GM19043 (cell line): ENCODE measurements around the gene ZMPSTE24.
"Not testable (repeated sequence)": the region's sequence is repeated elsewhere in the genome, so short reads cannot be mapped to it uniquely, and the experiment has no call there.

Experiments
- ATAC-seq: cut with Tn5 transposase; IDR thresholded peaks from one replicate; pipeline ENCODE4 v1.9.1; 2021; ENCODE audit warnings: low read depth; ENCODE audit not compliant: unreplicated experiment

Gene ZMPSTE24

DNA sequence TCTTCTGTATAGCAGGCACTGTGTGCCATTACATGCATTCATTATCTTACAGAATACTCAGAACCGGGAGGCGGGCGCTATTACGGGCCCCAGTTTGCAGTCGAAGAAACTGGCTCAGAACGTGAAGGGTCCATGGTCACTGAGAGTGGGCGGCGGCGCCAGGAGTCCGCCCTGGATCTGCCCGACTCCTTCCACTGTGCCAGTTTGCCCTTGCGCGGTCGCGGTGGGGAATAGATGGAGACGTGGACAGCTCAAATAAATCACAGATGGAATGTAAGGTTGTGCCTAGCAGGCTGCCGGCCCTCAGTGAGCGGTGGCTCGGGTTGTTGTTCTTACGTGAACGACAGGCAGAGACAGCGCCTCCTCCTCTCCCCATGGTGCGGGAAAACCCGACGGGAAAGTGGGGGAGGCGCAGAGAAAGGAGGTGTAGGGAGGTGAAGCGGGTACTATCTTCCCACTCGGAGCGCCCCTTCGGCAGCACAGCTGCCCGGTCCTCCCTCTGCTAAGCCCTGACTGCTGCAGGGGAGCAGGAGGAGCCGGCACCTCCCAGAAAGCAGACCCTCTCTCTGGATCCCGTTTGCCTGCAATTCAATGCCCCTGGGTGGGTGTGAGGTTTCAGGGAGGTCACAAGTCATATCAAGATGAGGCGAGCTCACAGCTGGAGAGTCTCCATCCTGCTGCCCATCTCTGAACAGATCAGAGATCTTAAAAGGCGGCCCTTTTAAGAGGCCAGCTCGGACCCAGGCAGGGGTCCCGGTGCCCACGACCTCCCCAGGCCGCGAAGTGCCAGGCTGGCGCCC lies 58.0 kb downstream of the ZMPSTE24 start:
- no peak for ATAC-seq

DNA sequence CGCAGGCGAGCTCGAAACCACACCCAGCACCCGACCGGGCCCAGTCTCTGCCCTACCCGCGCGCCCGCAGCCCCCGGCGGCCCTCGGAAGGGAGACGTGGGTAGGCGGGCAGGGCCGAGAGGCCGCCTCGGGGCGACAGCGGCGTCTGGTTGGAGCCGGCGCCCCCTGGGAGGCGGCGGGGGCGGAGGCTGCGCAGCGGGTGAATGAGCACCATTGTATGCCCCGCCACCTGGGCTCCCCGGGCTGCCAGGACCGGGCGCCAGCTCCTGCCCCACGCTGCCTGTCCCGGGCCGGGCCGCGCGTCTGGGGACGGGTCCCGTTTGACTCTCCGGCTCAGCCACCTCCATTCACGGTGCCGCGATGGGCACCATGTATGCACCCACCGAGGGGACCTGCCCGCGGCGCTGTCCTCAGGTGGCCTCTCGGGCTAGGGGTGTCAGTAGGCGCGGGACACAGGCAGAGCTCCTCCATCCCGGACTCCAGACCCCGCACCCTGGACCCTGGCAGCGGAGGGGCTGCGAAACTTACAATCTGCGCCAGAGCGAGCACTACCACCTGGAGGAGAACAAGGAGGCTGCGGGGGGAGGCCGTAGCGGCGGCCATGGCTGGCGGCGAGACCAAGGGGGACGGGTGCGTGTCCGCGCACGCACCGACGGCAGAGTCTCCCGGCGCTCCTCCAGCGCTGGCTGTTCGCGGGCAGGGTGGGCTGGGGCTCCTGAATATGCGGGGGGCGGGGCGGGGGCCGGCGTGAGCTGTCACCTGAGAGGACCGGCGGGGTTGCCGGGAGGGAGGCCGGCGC lies 58.8 kb downstream of the ZMPSTE24 start, which contains the start of gene COL9A2:
Gene COL9A2, minus strand, starts transcription at position 692 of the 799 bp plus-strand sequence. Its CDS starts 89 bp downstream, at position 603.
- ATAC-seq = no peak

DNA sequence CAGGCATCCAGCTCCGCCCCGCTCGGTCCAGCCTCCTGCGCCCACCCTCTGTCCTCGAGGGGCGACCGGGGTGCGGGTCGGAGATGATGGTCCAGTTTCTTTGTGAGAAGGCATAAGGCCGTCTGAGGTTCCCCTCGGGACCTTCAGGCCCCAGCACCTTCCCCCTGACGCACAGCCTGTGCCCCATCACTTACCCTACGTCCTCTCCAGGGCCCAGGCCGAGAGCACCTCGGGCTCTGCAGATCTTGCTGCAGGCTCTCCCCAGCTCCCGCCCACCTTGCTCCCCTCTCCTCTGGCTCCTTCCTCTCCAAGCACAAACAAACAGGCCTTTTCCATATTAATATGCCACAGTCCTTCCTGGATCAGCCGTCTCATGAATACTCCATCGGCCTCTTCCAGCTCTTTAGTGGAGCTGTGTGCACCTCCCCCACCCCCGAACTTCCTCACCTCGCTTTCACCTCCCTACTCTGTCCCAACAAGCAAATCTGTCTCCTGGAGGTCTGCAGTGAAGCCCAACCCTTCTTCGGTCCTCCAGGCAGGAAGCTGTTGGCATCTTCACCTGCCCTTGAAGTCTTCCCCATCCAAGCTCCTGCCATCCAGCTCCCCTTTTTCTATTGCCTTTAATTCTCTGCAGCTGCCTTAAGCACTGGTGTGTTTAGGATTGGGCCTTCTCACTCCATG lies 59.5 kb downstream of the ZMPSTE24 start:
- ATAC-seq = no peak

DNA sequence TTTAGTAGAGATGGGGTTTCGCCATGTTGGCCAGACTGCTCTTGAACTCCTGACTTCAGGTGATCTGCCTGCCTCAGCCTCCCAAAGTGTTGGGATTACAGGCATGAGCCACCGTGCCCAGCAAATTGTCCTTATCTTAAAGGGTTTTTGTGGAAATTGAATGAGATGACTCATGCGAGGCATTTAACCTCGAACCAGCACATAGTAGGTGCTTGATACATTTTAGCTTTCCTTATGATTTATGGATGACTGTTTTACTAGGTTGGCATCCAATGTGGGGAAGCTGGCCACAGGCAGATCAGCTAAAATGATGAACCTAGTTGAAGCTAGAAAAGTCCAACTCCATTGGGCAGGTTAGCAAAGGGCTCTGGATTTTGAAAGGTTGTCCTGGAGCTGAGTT lies 60.4 kb downstream of the ZMPSTE24 start:
- ATAC-seq = no peak

DNA sequence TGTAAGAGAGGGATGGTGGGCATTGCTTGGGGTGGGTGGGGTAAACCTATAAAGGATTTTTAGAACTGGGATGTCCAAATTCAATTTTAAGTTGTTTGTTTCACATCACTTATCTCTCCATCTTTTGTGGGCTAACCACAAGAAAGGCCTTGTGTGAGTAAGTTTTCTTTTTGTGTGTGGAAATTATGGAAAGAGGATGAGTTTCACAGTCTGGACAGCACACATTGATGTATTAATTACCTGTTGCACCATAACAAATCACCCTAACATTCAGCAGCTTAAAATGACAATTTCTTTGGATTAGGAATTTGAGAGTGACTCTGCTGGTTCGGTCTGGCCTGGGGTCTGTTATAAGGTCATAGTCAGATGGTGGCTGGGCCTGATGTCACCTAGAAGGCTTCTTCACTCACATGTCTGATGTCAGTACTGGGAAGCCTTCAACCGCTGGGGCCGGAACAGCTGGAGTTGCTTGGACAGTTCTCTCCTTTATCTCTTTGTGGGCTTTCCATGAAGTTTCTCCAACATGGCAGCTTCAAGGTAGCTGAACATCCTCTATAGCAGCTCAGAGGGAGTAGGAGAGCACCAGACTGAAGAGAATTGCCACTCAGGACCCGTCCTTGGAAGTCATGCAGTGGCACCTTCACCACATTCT lies 61.1 kb downstream of the ZMPSTE24 start:
- no peak for ATAC-seq

DNA sequence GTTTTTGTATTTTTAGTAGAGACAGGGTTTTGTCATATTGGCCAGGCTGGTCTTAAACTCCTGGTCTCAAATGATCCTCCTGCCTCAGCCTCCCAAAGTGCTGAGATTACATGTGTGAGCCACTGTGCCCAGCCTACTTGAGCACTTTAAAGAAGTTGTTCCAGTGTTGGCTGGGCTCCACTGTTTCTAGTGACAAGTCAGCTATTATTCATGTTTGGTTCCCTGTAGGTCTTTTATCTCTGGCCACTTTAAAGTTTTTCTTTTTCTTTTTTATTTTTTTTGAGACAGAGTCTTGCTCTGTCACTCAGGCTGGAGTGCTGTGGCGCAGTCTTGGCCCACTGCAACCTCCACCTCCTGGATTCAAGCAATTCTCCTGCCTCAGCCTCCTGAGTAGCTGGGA lies 73.4 kb downstream of the ZMPSTE24 start:
- ATAC-seq = not testable (repeated sequence)

DNA sequence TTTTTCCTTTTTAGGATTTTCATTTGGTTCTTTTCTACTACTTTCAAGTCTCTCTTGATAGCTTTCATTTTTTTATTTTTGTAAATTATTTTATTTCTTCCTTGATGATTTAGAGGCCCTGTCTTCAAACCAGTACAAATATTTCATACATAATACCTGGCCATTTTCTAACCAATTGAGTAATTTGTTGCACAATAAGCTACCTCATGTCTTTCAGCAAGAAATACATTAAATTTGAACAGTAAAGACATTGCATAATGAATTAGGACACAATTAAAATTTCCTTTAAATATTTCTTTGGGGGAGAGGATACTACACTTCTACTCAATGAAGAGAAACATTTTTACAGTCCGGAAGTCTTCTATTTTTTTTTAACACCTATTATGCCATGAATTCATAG lies 74.7 kb downstream of the ZMPSTE24 start:
- no peak for ATAC-seq

DNA sequence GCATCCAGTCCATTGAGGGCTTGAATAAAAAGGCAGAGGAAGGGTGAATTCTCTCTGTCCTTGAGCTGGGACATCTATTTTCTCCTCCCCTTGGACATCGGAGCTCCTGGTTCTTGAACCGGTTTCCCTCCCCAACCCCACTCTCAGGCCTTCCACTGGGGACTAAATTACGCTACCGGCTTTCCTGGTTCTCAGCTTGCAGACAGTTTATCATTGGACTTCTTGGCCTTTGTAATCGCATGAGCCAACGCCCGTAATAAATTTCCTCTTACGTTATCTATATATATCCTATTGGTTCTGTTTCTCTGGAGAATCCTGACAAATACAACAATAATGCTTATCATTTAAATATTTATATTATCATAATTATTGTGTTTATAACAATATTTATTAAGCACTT lies 79.4 kb downstream of the ZMPSTE24 start:
- ATAC-seq = no peak

DNA sequence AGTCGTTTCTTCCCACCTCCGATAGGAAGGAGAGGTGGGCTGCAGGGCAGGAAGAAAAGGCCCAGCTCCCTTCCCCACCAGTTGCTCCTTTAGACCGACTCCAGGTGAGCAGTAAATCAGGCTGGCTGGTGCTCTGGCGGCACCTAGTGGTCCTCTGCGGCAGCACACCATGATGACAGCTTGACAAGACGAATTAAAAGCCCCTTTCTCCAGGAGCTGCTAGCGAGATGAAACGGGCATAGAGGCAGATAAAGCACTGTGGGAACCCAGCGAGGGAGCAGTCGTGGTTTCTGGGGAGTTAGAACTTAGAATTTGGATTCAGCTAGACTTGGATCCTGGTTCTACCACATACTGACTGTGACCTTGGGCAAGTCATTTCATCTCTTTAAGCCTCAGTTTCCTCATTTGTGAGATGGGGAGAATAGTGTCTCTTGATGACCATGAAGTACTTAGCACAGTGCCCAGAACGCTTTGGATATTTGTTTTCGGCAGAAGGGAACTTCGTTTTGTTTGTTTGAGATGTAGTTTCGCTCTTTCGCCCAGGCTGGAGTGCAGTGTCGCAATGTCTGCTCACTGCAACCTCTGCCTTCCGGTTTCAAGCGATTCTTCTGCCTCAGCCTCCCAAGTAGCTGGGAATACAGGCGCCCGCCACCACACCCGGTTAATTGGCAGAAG lies 80.8 kb downstream of the ZMPSTE24 start:
- no peak for ATAC-seq

DNA sequence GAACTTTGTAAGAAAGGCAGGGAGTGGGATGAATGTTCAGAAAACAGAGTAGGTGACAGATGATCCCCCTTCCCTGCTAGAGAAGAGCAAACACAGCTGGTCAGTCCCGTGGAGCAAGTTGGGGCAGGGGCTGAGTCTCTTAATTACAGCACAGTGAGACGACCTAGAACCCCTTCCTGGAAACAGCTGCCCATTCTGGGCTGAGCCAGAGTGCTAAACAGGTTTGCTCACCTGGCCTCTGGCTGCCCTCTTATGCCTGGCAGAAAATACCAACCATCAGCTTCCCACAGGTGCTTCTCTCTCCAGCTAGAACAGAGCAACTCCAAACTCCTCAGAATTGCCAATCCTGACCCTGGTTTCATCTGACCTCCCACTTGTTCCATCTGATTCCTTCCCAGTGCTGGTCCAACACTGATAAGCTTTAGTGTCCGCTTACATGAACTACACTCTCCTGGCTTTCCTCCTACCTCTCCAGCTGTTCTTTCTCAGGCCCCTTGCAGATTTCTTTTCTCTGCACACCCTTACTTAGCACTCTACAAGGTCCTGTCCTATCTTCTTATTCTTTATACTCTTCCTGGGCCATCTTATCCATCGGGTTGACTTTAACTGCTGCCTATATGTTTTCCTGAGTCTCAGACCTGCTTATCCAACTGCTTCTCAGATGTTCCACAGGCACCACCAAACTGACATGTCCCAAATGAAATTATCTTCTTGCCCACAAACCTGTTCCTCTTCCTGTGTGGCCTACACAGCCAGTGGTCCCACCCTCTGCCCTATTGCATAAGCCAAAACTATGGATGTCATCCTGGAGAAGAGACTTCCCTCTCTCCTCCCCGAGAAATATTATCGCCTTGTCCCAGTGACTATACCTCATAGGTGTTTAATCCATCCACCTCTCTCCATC lies 81.6 kb downstream of the ZMPSTE24 start:
- no peak for ATAC-seq

DNA sequence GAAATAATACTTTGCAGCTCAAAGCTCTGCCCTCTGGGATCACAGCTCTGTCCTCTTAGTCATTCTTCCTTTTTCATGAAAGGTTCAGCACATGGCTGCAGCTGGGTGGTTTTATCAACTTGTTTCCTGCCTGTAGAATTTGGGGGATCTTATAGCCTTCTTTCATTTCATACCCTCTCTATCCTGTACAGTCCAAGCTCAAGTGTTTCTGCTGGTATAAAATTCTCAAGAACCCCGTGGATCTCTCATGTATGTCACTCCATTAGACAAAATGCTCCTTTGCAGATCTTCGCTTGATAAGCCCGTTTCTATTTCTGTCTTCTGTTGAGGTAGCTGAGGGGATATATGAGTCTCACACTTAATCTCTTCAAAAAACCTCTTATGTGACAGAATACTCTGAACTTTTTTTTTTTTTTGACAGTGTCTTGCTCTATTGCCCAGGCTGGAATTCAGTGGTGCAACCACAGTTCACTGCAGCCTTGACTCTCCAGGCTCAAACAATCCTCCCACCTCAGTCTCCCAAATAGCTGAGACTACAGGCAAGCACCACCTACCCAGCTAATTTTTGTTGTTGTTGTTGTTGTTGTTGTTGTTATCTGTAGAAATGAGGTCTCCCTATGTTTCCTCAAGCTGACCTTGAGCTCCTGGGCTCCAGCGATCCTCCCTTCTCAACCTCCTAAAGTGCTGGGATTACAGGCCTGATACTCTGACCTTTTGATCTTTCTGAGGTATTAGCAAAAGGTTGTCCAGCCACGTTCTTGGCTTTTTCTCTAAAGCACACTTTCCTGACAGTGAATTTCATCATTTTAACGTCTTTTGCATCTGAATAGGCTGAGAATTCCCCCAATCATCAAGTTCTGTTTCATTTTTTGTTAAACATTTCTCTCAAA lies 83.7 kb downstream of the ZMPSTE24 start:
- no peak for ATAC-seq

DNA sequence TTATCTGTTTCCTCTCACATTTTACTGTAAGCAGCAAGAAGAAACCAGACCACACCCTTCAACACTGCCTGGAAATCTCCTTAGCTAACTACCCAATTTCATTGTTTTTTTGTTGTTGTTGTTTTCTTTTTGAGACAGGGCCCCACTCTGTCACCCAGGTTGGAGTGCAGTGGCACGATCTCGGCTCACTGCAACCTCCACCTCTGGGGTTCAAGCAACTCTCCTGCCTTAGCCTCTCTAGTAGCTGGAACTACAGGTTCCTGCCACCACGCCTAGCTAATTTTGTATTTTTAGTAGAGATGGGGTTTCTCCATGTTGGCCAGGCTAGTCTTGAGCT lies 84.3 kb downstream of the ZMPSTE24 start:
- ATAC-seq = not testable (repeated sequence)
